Uterus (tissue), 4 donors: ENCODE measurements around the gene RRBP1. TPM values are rescaled to one million over a fixed set of nuclear protein-coding genes. Genes with fewer than 3 reads are reported as not detected.

ENCODE experiments used
- DNase-seq, 2 donors: peaks; one replicate each; pipeline ENCODE4 v3.0.0-alpha.2; 2019 to 2020
- H3K27ac ChIP-seq, 2 donors: fragments of 200-600 bp; sonication (generic); 1 replicate in 1 of 2; 2 replicates in 1 of 2; pipeline ENCODE4 v1.5.1; 2016 to 2018
- H3K27me3 ChIP-seq, 2 donors: fragments of 200-600 bp; sonication (generic); one replicate each; pipeline ENCODE4 v1.5.1; 2018 to 2019; ENCODE audit warnings: control low read depth in 1 of 2
- H3K36me3 ChIP-seq, 2 donors: fragments of 200-600 bp; sonication (generic); one replicate each; pipeline ENCODE4 v1.5.1; 2019; ENCODE audit warnings: control low read depth in 1 of 2
- H3K4me1 ChIP-seq, 2 donors: fragments of 200-600 bp; sonication (generic); one replicate each; pipeline ENCODE4 v1.5.1; 2018 to 2019; ENCODE audit warnings: control low read depth in 1 of 2
- H3K4me3 ChIP-seq, 2 donors: fragments of 200-600 bp; sonication (generic); 1 replicate in 1 of 2; 2 replicates in 1 of 2; pipeline ENCODE4 v1.5.1; 2018 to 2019; ENCODE audit warnings: mild to moderate bottlenecking in 1 of 2
- H3K9me3 ChIP-seq, 2 donors: fragments of 200-600 bp; sonication (generic); one replicate each; pipeline ENCODE4 v1.5.1; 2019; ENCODE audit warnings: control low read depth in 1 of 2
- POLR2A ChIP-seq, 2 donors: fragments of 450-650 bp; IDR thresholded peaks; one replicate each; pipeline ENCODE4 v1.6.1; 2016; ENCODE audit warnings: antibody characterized with exemption in 2 of 2, mild to moderate bottlenecking in 1 of 2, moderate library complexity in 1 of 2
- intact Hi-C: fragments of 100-400 bp; cut with DNase I; formaldehyde crosslinking; loops from one replicate; pipeline ENCODE4 v1.15.1; 2023; ENCODE audit warnings: low total_unique reads
- total RNA-seq, 4 donors: library from RNA; depleted of rRNA in 3 of 4; stranded (reverse); fragments of >200 nt in 3 of 4; gene quantifications; one replicate each; pipeline versions ENCODE4 v1.1.0 to v1.2.4, GENCODE V29; 2014 to 2023
- TF ChIP-seq, protein P1 (sequence below), 4 experiments: fragments of 200-600 bp in 2 of 4; fragments of 450-650 bp in 2 of 4; sonication (generic) in 2 of 4; IDR thresholded peaks; one replicate each; pipeline ENCODE4 v1.5.1; 2016 to 2019; ENCODE audit warnings: antibody characterized with exemption in 4 of 4, mild to moderate bottlenecking in 2 of 4, moderate library complexity in 1 of 4
- donor health status: DM: yes; HTN: yes; CAD: no.

The RRBP1 gene
- total RNA-seq, 4 donors from 2014 or later, result 13.2 to 172 (median 96.9) TPM

DNA sequence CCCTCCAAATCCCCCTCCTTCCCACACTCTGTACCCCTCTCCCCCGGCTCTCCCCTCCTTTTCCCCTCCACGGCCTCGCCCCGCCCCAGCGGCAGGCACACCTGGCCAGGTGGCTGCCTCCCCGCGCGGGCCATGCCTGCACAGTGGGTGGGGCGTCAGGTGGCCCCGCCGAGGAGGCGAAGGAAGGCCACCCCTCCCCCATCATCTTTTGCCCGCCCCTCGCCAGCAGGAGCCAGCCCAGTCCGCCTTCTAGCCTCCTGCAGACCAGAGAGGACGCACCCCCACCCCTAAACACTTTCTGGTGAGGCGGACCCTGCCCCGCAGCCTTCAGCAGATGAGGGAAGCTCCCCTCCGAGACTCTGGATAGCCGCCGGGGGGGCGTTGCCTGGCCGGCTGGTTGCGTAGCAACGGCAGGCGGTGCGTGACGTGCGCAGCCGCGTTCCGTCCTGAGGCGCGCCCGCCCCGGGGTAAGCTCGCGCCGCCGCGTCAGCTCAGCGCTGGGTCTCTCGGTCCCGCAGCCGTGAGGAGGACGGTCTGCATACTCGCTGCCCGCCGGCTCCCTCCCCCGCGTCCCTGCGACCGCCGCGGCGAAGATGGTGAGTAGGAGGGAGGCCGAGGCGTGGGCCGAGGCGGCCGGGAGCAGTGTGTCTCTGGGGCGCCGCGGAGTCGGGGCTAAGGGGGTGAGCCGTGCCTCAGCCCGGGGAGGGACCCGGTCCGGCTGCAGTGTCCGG lies 112.3 kb downstream of the RRBP1 start, which contains the start of gene DSTN:
Gene DSTN, plus strand, starts transcription at position 460 of the 731 bp plus-strand sequence. Its CDS starts 134 bp downstream, at position 594.
- intact Hi-C loops, result loop anchor here (5.0 kb wide), 1 partner anchor 38 kb away; no protein-coding TSS in a partner anchor
- Histone ChIP-seq H3K4me3 (peak within 1 kb of the TSS; percentile 72 to 77), H3K27ac (peak within 1 kb of the TSS; percentile 99 to 100), H3K36me3 (no peaks in the 10 kb centered on the region), H3K4me1 (no peaks in the 10 kb centered on the region), H3K27me3 (no peaks in the 10 kb centered on the region), H3K9me3 (no peaks in the 10 kb centered on the region)
- TF ChIP-seq POLR2A (IDR thresholded peaks at IDR 0.05), result peak; percentile 98 to 100
- TF ChIP-seq, protein P1, sequence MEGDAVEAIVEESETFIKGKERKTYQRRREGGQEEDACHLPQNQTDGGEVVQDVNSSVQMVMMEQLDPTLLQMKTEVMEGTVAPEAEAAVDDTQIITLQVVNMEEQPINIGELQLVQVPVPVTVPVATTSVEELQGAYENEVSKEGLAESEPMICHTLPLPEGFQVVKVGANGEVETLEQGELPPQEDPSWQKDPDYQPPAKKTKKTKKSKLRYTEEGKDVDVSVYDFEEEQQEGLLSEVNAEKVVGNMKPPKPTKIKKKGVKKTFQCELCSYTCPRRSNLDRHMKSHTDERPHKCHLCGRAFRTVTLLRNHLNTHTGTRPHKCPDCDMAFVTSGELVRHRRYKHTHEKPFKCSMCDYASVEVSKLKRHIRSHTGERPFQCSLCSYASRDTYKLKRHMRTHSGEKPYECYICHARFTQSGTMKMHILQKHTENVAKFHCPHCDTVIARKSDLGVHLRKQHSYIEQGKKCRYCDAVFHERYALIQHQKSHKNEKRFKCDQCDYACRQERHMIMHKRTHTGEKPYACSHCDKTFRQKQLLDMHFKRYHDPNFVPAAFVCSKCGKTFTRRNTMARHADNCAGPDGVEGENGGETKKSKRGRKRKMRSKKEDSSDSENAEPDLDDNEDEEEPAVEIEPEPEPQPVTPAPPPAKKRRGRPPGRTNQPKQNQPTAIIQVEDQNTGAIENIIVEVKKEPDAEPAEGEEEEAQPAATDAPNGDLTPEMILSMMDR (IDR thresholded peaks at IDR 0.05), result no peak
- peak; percentile 94 to 96 for DNase-seq

- Histone ChIP-seq H3K4me1 (no peaks in the 10 kb centered on the region), H3K27me3 (no peaks in the 10 kb centered on the region), H3K4me3 (peak overlapping the region; percentile 72 to 77), H3K9me3 (no peaks in the 10 kb centered on the region), H3K36me3 (no peaks in the 10 kb centered on the region), H3K27ac (peak overlapping the region; percentile 99 to 100)
- intact Hi-C loops, result no loop called here
- DNase-seq, result peak; percentile 92 to 97
- peak; percentile 84 to 95 for TF ChIP-seq POLR2A (IDR thresholded peaks at IDR 0.05)
- TF ChIP-seq, protein P1 (IDR thresholded peaks at IDR 0.05), result no peak
These were observed 113.0 kb downstream of the RRBP1 start for GRCh38 chr20:17568972-17569521.

- intact Hi-C loops, result no loop called here
- no peaks in the 10 kb centered on the region for H3K4me1 ChIP-seq
These were observed 113.8 kb downstream of the RRBP1 start for GRCh38 chr20:17568045-17568788.

GRCh38 chr20:17566345-17566744 lies 115.7 kb downstream of the RRBP1 start:
- TF ChIP-seq, protein P1 (IDR thresholded peaks at IDR 0.05), result no peak
- TF ChIP-seq POLR2A (IDR thresholded peaks at IDR 0.05), result no peak
- Histone ChIP-seq H3K27me3 (no peaks in the 10 kb centered on the region), H3K36me3 (no peaks in the 10 kb centered on the region), H3K4me3 (no peak overlapping the region), H3K4me1 (no peaks in the 10 kb centered on the region), H3K9me3 (no peaks in the 10 kb centered on the region), H3K27ac (peak overlapping the region; percentile 99 to 100)
- DNase-seq, result no peak
- intact Hi-C loops, result no loop called here

More at GRCh38 chr20:17568045-17568788, 113.8 kb downstream of the RRBP1 start:
- no peak for DNase-seq
- TF ChIP-seq POLR2A (IDR thresholded peaks at IDR 0.05), result no peak
- TF ChIP-seq, protein P1 (IDR thresholded peaks at IDR 0.05), result no peak
- no peaks in the 10 kb centered on the region for H3K9me3 ChIP-seq
- H3K36me3 ChIP-seq, result no peaks in the 10 kb centered on the region
- H3K27me3 ChIP-seq, result no peaks in the 10 kb centered on the region
- H3K27ac ChIP-seq, result peak overlapping the region; percentile 99 to 100
- peak overlapping the region; percentile 72 to 77 for H3K4me3 ChIP-seq
